ENCODE data around the gene MAN2B2.

MAN2B2 gene

GRCh38 chr4:6546681-6547447 is 28.1 kb upstream of the MAN2B2 start:
- TF ChIP-seq POU6F1 (CRISPR knock-in tag; IDR thresholded peaks at IDR 0.05; ENCODE audit: borderline replicate concordance, low read depth) (no peak), TSHZ2 (CRISPR knock-in tag; IDR thresholded peaks at IDR 0.05) (no peak), CREB5 (CRISPR knock-in tag; IDR thresholded peaks at IDR 0.05; ENCODE audit: low read depth) (no peak), BACH2 (CRISPR knock-in tag; IDR thresholded peaks at IDR 0.05; ENCODE audit: borderline replicate concordance) (no peak), OSR1 (CRISPR knock-in tag; IDR thresholded peaks at IDR 0.05) (no peak), CSRNP3 (CRISPR knock-in tag; IDR thresholded peaks at IDR 0.05) (no peak), GLIS3 (CRISPR knock-in tag; IDR thresholded peaks at IDR 0.05) (no peak), ZNF565 (CRISPR knock-in tag; conservative IDR thresholded peaks at IDR 0.05; ENCODE audit: low read depth) (no peak), ISL1 (CRISPR knock-in tag; IDR thresholded peaks at IDR 0.05) (no peak), ZFP3 (CRISPR knock-in tag; IDR thresholded peaks at IDR 0.05) (no peak), PATZ1 (CRISPR knock-in tag; IDR thresholded peaks at IDR 0.05; ENCODE audit: borderline replicate concordance) (no peak), CSDC2 (CRISPR knock-in tag; IDR thresholded peaks at IDR 0.05) (no peak), ZNF70 (CRISPR knock-in tag; IDR thresholded peaks at IDR 0.05) (no peak), ZFP30 (CRISPR knock-in tag; IDR thresholded peaks at IDR 0.05) (no peak), ZNF8 (CRISPR knock-in tag; IDR thresholded peaks at IDR 0.05) (no peak)
- ATAC-seq: peak; percentile 84

- ATAC-seq: peak; percentile 87
- TF ChIP-seq BACH2 (CRISPR knock-in tag; IDR thresholded peaks at IDR 0.05; ENCODE audit: borderline replicate concordance): no peak
- TF ChIP-seq PATZ1 (CRISPR knock-in tag; IDR thresholded peaks at IDR 0.05; ENCODE audit: borderline replicate concordance): no peak
- TF ChIP-seq PPARA (CRISPR knock-in tag; IDR thresholded peaks at IDR 0.05; ENCODE audit: borderline replicate concordance): no peak
- TF ChIP-seq TOX (CRISPR knock-in tag; IDR thresholded peaks at IDR 0.05; ENCODE audit: borderline replicate concordance): no peak
- TF ChIP-seq CSRNP3 (CRISPR knock-in tag; IDR thresholded peaks at IDR 0.05): no peak
- TF ChIP-seq TCF4 (CRISPR knock-in tag; IDR thresholded peaks at IDR 0.05; ENCODE audit: borderline replicate concordance): no peak
- TF ChIP-seq GLIS3 (CRISPR knock-in tag; IDR thresholded peaks at IDR 0.05): no peak
- TF ChIP-seq ISL1 (CRISPR knock-in tag; IDR thresholded peaks at IDR 0.05): no peak
- no peak for TF ChIP-seq ZNF70 (CRISPR knock-in tag; IDR thresholded peaks at IDR 0.05)
- no peak for TF ChIP-seq TSHZ2 (CRISPR knock-in tag; IDR thresholded peaks at IDR 0.05)
- TF ChIP-seq OSR1 (CRISPR knock-in tag; IDR thresholded peaks at IDR 0.05): no peak
- no peak for TF ChIP-seq ZFP30 (CRISPR knock-in tag; IDR thresholded peaks at IDR 0.05)
- no peak for TF ChIP-seq RARB (CRISPR knock-in tag; IDR thresholded peaks at IDR 0.05)
- no peak for TF ChIP-seq ARNTL (CRISPR knock-in tag; IDR thresholded peaks at IDR 0.05; ENCODE audit: borderline replicate concordance, low read depth)
These were observed 26.6 kb upstream of the MAN2B2 start for GRCh38 chr4:6548201-6548881.

Data from SK-N-SH treated with all-trans-retinoic acid at 6 μM for 48 hours (cell line).